Choroid plexus epithelial cell (primary cell): ENCODE measurements around the gene RAB6A.
"Not testable (repeated sequence)": the region's sequence is repeated elsewhere in the genome, so short reads cannot be mapped to it uniquely, and the experiment has no call there.

Experiments
- DNase-seq: peaks from one replicate; pipeline ENCODE4 v3.0.0-alpha.2; 2010; ENCODE audit warnings: low read depth
- H3K4me3 ChIP-seq: 2 replicates; pipeline ENCODE4 v1.5.1; 2011; ENCODE audit warnings: low read depth, mild to moderate bottlenecking, control low read depth, low read length, moderate library complexity
- TF ChIP-seq, protein P1 (sequence below): conservative IDR thresholded peaks from 2 replicates; pipeline ENCODE4 v1.5.1; 2011; ENCODE audit warnings: low read depth, mild to moderate bottlenecking, control low read depth, inconsistent platforms, low read length, moderate library complexity

RAB6A gene

DNA sequence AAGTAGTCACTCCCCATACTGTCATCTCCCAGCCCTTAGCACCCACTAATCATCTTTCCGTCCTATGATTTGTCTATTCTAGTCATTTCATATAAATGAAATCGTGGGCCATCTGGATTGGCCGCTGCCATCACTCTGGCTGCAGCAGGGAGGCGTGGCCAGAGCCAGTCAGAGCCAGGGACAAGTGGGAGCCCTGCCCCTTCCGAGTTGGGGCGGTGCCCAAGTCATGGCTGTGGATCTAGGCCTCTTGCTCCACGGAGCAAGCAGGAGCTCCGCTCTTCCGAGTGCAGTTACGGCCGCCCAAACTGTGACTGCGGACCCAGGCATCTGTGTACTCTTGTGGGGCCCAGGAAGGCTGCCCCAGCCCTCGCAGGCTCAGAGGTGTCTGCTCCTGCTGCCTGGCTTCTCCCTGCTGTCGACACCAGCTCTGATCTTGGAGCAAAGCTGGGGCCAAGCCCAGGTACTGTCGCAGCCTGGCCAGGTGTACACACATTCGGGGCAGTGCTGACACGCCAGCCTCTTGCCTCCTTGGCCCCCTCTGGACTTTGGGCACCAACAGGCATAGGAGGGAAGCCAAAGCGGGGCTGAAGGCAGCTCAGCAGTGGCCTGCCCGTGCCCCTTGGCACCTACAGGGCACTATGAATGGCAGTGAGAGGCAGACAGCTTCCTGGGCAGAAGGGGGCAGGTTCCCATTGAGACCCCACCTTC, 35.2 kb upstream of the RAB6A start:
- H3K4me3 ChIP-seq, result no peak overlapping the region
- no peak for DNase-seq
- TF ChIP-seq, protein P1, sequence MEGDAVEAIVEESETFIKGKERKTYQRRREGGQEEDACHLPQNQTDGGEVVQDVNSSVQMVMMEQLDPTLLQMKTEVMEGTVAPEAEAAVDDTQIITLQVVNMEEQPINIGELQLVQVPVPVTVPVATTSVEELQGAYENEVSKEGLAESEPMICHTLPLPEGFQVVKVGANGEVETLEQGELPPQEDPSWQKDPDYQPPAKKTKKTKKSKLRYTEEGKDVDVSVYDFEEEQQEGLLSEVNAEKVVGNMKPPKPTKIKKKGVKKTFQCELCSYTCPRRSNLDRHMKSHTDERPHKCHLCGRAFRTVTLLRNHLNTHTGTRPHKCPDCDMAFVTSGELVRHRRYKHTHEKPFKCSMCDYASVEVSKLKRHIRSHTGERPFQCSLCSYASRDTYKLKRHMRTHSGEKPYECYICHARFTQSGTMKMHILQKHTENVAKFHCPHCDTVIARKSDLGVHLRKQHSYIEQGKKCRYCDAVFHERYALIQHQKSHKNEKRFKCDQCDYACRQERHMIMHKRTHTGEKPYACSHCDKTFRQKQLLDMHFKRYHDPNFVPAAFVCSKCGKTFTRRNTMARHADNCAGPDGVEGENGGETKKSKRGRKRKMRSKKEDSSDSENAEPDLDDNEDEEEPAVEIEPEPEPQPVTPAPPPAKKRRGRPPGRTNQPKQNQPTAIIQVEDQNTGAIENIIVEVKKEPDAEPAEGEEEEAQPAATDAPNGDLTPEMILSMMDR, result no peak

DNA sequence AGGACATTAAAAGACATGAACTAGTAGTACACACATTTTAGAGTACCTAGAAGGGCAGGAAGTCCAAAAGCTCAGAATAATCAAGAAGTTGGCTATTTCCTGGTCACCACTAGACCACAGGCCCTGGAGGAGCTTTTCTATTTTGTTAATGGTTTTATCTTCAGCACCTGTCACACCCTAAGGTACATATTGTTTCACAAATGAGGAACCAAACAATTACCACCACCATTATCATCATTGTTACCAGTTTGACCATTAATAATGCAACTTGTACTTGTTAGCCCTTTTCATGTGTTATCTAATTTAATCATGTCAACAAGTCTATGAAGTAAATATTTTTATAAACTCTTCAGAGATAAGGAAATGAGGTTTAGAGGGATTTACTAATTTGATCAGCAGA, 31.7 kb upstream of the RAB6A start:
- no peak for DNase-seq
- H3K4me3 ChIP-seq, result no peak overlapping the region
- TF ChIP-seq, protein P1, result no peak

DNA sequence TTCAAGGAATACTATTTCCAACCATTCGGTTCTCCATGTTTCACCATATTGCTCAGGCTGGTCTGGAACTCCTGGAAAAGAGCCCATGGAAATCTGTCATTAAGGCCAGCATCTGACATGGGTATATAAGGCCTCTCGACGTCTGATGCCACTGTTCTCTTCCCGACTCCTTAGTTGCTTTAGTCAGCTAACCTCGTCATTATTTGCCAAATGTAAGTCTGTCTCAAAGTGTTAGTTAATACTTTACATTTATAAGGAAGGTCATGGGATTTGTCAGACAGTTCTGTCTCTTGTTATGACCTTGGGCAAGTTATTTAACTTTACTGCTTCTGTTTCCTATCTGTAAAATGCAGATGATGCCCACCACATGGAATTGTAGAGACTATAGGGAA, 28.4 kb upstream of the RAB6A start:
- no peak overlapping the region for H3K4me3 ChIP-seq
- TF ChIP-seq, protein P1, result no peak
- DNase-seq, result no peak

DNA sequence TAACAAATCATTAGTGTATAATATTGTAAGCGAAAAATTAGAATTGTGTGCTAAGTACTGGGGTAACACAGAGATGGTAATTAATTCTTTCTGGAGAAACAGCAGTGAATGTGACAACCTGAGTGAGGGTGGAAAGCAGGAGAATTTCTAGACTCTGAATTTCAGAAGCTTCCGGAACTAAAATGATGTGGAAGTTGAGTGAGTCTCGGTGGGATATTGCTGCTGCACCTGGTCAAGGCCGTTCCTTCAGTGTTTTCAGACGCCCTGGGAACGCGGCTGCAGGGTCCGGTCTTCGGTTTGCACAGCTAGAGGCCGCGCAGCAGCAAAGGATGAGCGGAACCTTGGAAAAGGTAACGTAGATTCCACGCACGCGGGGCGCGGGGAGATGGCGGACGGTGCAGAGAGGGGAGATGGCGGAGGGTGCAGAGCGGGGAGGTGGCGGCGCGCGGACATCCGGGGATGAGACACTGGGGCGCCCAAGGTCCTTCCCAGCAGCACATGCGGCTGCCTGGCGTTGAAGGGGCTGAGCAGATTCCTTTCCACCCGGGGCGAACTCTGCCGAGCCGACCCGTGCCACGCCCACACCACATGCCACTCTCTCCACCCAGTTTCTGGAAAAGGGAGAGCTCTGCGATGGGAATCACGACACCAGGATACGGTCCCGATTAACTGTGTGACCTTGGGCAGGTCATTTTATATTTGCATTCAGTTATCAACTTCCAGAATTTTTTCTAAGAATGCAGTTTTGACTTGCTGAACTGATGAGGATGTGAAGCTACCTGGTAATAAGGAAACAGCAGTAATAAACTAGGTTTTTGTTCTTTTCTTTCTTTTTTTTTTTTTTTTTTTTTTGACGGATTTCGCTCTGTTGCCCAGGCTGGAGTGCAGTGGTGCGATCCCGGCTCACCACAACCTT, 27.0 kb upstream of the RAB6A start, which contains the start of gene MRPL48:
TSS of gene MRPL48 (plus strand) at position 232 of the 916 bp plus-strand sequence. CDS start at position 330, 98 bp downstream.
- peak; percentile 93 for DNase-seq
- H3K4me3 ChIP-seq, result peak within 1 kb of the TSS; percentile 75
- TF ChIP-seq, protein P1, result peak; percentile 14

DNA sequence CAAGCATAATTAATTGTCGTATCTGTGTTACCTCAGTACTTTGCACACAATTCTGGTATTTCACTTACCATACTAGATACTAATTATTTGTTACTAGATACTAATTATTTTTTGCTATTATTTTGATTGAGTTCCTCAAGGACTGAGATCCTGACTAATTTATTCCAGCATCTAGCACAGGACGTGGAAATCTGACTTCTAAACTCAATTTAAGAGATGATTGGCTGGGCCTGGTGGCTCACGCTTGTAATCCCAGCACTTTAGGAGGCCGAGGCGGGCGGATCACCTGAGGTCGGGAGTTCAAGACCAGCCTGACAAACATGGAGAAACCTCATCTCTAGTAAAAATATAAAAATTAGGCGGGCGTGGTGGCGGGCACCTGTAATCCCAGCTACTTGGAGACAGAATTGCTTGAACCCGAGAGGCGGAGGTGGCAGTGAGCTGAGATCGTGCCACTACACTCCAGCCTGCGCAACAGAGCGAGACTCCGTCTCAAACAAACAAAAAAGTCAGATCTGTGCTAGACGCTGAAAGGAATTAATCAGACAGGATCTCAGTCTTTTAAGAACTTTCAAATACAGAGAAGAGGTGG, 26.3 kb upstream of the RAB6A start:
- no peak for DNase-seq
- TF ChIP-seq, protein P1, result no peak
- H3K4me3 ChIP-seq, result peak overlapping the region; percentile 75

DNA sequence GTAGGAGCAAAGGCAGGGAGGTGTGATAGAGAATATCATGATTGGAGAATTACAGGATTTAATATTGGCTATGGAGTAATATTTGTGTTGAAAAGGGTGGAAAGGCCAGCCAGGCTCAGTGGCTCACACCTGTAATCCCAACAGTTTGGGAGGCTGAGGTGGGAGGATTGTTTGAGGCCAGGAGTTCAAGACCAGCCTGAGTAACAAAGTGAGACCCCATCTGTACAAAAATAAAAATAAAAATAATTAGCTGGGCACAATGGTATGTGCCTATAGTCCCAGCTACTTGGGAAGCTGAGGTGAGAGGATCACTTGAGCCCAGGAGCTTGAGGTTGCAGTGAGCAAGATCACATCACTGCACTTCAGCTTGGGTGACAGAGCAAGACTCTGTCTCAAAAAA, 24.6 kb upstream of the RAB6A start:
- not testable (repeated sequence) for DNase-seq, H3K4me3 ChIP-seq

DNA sequence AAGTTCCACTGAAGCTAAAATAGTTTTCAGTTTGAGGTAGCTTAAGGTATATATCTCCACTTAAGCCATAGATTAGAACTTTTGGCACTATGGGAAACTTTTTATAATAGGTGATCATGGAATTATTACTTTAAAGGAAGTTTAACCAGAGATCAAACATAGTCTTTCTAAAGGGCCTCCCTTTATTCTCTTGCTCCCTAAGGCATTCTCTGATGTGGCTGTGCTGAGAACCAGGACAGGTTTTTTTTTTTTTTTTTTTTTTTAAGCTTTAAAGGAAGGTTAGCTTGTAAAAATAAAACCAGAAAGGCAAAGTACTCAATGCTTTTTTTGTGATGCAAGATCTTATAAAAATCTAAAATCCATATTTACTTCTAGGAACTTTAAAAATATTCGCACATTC, 23.9 kb upstream of the RAB6A start:
- TF ChIP-seq, protein P1, result no peak
- DNase-seq, result no peak

More for the DNA sequence above, 23.9 kb upstream of the RAB6A start:
- no peak overlapping the region for H3K4me3 ChIP-seq
